Lung (tissue), 12 donors: ENCODE results near the gene TIGAR. TPM values are rescaled to one million over a fixed set of nuclear protein-coding genes. Genes with fewer than 3 reads are reported as not detected.

Source experiments
- ATAC-seq: fragments of 200-7000 bp; cut with Tn5 transposase; one replicate; pipeline ENCODE4 v1.9.1; 2020; ENCODE audit warnings: moderate number of reproducible peaks; ENCODE audit not compliant: insufficient read depth, low FRiP score
- DNase-seq, 3 donors: peaks; one replicate each; pipeline ENCODE4 v3.0.0-alpha.2; 2013 to 2017
- H3K27ac ChIP-seq, 2 donors: one replicate each; pipeline ENCODE4 v1.5.1; 2013; ENCODE audit warnings: mild to moderate bottlenecking in 2 of 2, moderate library complexity in 2 of 2, control low read depth in 1 of 2, inconsistent platforms in 1 of 2, low read depth in 1 of 2, low read length in 1 of 2
- H3K27me3 ChIP-seq, 3 donors: one replicate each; pipeline ENCODE4 v1.5.1; 2013; ENCODE audit warnings: low read length in 2 of 3; ENCODE audit not compliant: control insufficient read depth in 3 of 3, insufficient read depth in 3 of 3
- H3K36me3 ChIP-seq, 4 donors: one replicate each; pipeline ENCODE4 v1.5.1; 2013; ENCODE audit warnings: low read length in 4 of 4, mild to moderate bottlenecking in 1 of 4, moderate library complexity in 1 of 4; ENCODE audit not compliant: control insufficient read depth in 4 of 4, insufficient read depth in 4 of 4
- H3K4me1 ChIP-seq, 5 donors: one replicate each; pipeline ENCODE4 v1.5.1; 2013; ENCODE audit warnings: low read length in 5 of 5, mild to moderate bottlenecking in 2 of 5, moderate library complexity in 1 of 5; ENCODE audit not compliant: control insufficient read depth in 5 of 5, insufficient read depth in 5 of 5
- H3K4me3 ChIP-seq: one replicate; pipeline ENCODE4 v1.5.1; 2013; ENCODE audit warnings: mild to moderate bottlenecking, control low read depth, moderate library complexity
- H3K9ac ChIP-seq, 2 donors: one replicate each; pipeline ENCODE4 v1.5.1; 2013; ENCODE audit warnings: low read length in 2 of 2, control low read depth in 1 of 2; ENCODE audit not compliant: insufficient read depth in 1 of 2
- H3K9me3 ChIP-seq, 4 donors: one replicate each; pipeline ENCODE4 v1.5.1; 2013; ENCODE audit warnings: low read length in 3 of 4, mild to moderate bottlenecking in 1 of 4, moderate library complexity in 1 of 4; ENCODE audit not compliant: control insufficient read depth in 4 of 4, insufficient read depth in 3 of 4
- CTCF ChIP-seq: IDR thresholded peaks from 2 replicates; pipeline ENCODE4 v1.5.1; 2012; ENCODE audit warnings: mild to moderate bottlenecking; ENCODE audit errors: control extremely low read depth, extremely low read depth
- WGBS, 2 donors: extraction: QIAGEN DNeasy Blood & Tissue Kit; methylation state at CpG; one replicate each; pipeline ENCODE4 v1.1.7; 2013; 5-methylcytosine and 5-hydroxymethylcytosine counted together
- polyA plus RNA-seq, 2 donors: library from polyadenylated mRNA; stranded (reverse); fragments of 200-250 nt; gene quantifications; one replicate each; pipeline ENCODE4 v1.2.1, GENCODE V29; 2013
- total RNA-seq, 2 donors: library from RNA; depleted of rRNA in 1 of 2; stranded (reverse); fragments of >200 nt in 1 of 2; gene quantifications; one replicate each; pipeline ENCODE4 v1.2.1, GENCODE V29; 2014 to 2021
- donor health status: control.
- donor health status: control.
- donor health status: Bipolar disorder and iron deficiency.
- donor health status: healthy.
- donor health status: DM: yes; HTN: yes; CAD: no.

The TIGAR gene
- total and polyA plus RNA-seq, 4 donors: 1.6 to 9.1 (median 6.5) TPM

- peaks cover 6 to 64% (median 39%) of the 10 kb centered on the region in 4 donors for H3K36me3 ChIP-seq
- 62 to 70% methylated on average over 12 of the region's 12 CpGs for WGBS, 2 donors
- H3K27me3 ChIP-seq: no peaks in the 10 kb centered on the region
- no peak for ATAC-seq
- no peak overlapping the region for H3K9ac ChIP-seq
- peaks cover 0 to 5% (median 3%) of the 10 kb centered on the region in 5 donors for H3K4me1 ChIP-seq
- no peak overlapping the region for H3K4me3 ChIP-seq
- H3K9me3 ChIP-seq: no peaks in the 10 kb centered on the region
- TF ChIP-seq CTCF: no peak
- H3K27ac ChIP-seq: no peak overlapping the region
- no peak for DNase-seq
These were observed 34.8 kb upstream of the TIGAR start for GRCh38 chr12:4286228-4286627.

- Histone ChIP-seq H3K27ac (no peak overlapping the region), H3K4me1 (peaks cover 0 to 3% (median 0%) of the 10 kb centered on the region in 5 donors), H3K4me3 (no peak overlapping the region), H3K9ac (no peak overlapping the region), H3K27me3 (no peaks in the 10 kb centered on the region), H3K9me3 (no peaks in the 10 kb centered on the region), H3K36me3 (peaks cover 6 to 61% (median 40%) of the 10 kb centered on the region in 4 donors)
- no peak for TF ChIP-seq CTCF
- 80 to 85% methylated on average over 14 of the region's 14 CpGs for WGBS, 2 donors
- DNase-seq: no peak
- no peak for ATAC-seq
These were observed 34.2 kb upstream of the TIGAR start for GRCh38 chr12:4286771-4287317.

GRCh38 chr12:4287325-4288211, 33.4 kb upstream of the TIGAR start:
- 72 to 75% methylated on average over 18 of the region's 18 CpGs for WGBS, 2 donors
- peaks cover 0 to 4% (median 1%) of the 10 kb centered on the region in 5 donors for H3K4me1 ChIP-seq
- H3K36me3 ChIP-seq: peaks cover 4 to 54% (median 36%) of the 10 kb centered on the region in 4 donors
- no peak overlapping the region for H3K27ac ChIP-seq
- no peak for DNase-seq
- no peak for ATAC-seq
- no peak for TF ChIP-seq CTCF
- H3K9me3 ChIP-seq: no peaks in the 10 kb centered on the region
- H3K4me3 ChIP-seq: no peak overlapping the region
- no peak overlapping the region for H3K9ac ChIP-seq
- H3K27me3 ChIP-seq: no peaks in the 10 kb centered on the region
